ENCODE results near the gene RDH16.

The RDH16 gene

DNA sequence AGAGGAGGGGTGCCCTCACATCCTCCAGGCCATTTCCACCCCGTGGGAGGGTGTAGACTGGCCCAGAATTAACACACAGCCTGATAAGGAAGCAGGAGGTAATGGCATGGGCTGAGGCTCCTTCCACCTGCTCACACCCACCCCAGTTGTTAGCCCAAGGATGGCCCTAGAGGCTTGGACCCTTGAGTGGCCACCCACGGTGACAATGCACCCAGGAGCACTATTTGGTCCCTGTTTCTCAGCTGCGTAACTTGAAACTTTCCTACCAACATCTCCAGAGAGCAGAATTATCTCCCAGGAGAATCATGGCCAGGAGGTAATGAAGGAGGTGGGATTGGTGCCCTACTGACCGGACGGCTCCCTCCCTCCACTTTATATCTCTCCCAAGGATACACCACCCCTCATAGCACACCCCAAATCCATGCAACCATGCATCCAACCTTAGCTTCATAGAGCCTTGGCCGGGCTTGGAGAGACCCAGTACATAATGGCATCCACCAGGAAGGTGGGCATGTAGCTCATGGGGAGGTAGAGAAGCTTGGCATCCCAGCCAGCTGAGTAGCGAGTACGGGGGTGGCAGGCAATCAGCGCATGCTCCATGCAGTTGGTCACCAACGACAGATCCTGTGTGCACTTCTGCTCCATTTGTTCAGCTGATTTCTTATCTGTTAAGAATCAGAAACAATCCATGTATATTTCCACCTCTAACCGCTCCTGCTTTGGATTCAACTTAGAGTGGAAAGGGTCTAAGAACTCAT, 5.6 kb downstream of the RDH16 start:
- TF ChIP-seq EZH2 (IDR thresholded peaks at IDR 0.05; ENCODE audit: borderline replicate concordance, low read length), result no peak
- TF ChIP-seq, protein P1, sequence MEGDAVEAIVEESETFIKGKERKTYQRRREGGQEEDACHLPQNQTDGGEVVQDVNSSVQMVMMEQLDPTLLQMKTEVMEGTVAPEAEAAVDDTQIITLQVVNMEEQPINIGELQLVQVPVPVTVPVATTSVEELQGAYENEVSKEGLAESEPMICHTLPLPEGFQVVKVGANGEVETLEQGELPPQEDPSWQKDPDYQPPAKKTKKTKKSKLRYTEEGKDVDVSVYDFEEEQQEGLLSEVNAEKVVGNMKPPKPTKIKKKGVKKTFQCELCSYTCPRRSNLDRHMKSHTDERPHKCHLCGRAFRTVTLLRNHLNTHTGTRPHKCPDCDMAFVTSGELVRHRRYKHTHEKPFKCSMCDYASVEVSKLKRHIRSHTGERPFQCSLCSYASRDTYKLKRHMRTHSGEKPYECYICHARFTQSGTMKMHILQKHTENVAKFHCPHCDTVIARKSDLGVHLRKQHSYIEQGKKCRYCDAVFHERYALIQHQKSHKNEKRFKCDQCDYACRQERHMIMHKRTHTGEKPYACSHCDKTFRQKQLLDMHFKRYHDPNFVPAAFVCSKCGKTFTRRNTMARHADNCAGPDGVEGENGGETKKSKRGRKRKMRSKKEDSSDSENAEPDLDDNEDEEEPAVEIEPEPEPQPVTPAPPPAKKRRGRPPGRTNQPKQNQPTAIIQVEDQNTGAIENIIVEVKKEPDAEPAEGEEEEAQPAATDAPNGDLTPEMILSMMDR (IDR thresholded peaks at IDR 0.05; ENCODE audit: low read length), result no peak

DNA sequence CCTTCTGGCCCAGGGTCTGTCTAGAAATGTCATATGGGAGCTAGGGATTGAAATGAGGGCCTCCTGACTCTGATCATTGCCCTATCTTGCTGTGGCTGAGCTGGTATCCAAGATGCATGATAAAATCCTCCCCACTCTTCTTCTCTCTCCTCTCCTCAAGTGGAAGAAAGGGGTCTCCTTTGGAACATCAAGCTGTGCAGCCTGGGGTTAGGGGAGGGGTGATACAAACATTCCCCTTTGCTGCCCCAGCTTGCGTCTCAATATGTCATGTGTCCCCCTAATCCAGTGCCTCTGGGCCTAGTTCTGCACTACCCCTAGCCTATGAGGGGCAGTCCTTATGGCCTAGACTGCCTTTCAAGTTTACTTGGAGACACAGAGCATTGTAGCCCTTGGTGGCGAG, 8.5 kb downstream of the RDH16 start:
- Histone ChIP-seq H3K27me3 (ENCODE audit: insufficient read depth, low read length) (no peaks in the 10 kb centered on the region), H3K4me1 (ENCODE audit: insufficient read depth, low read length, severe bottlenecking) (no peaks in the 10 kb centered on the region), H3K27ac (ENCODE audit: low read depth, low read length, poor library complexity, severe bottlenecking) (no peak overlapping the region), H3K4me2 (ENCODE audit: low read length) (no peak overlapping the region), H3K4me3 (ENCODE audit: low read depth, low read length, poor library complexity, severe bottlenecking) (no peak overlapping the region), H2AFZ (ENCODE audit: low read length) (no peak overlapping the region), H3F3A (ENCODE audit: insufficient read depth, low read length) (no peaks in the 10 kb centered on the region), H3K9ac (ENCODE audit: low read length) (no peak overlapping the region), H3K36me3 (ENCODE audit: insufficient read depth, low read length) (no peaks in the 10 kb centered on the region), H3K79me2 (ENCODE audit: insufficient read depth, low read length) (no peaks in the 10 kb centered on the region), H3K9me2 (ENCODE audit: low read depth, low read length) (no peaks in the 10 kb centered on the region), H3K9me3 (ENCODE audit: low read length) (no peaks in the 10 kb centered on the region), H4K20me1 (ENCODE audit: insufficient read depth, low read length) (no peaks in the 10 kb centered on the region)
- TF ChIP-seq, protein P1 (IDR thresholded peaks at IDR 0.05; ENCODE audit: low read length), result no peak
- no peak for TF ChIP-seq EZH2 (IDR thresholded peaks at IDR 0.05; ENCODE audit: borderline replicate concordance, low read length)

More for the DNA sequence above, 5.6 kb downstream of the RDH16 start:
- no peaks in the 10 kb centered on the region for H3K4me1 ChIP-seq (ENCODE audit: insufficient read depth, low read length, severe bottlenecking)
- no peaks in the 10 kb centered on the region for H3K9me2 ChIP-seq (ENCODE audit: low read depth, low read length)
- no peaks in the 10 kb centered on the region for H3K79me2 ChIP-seq (ENCODE audit: insufficient read depth, low read length)
- no peaks in the 10 kb centered on the region for H3K27me3 ChIP-seq (ENCODE audit: insufficient read depth, low read length)
- no peak overlapping the region for H3K27ac ChIP-seq (ENCODE audit: low read depth, low read length, poor library complexity, severe bottlenecking)
- no peak overlapping the region for H2AFZ ChIP-seq (ENCODE audit: low read length)
- H3K36me3 ChIP-seq (ENCODE audit: insufficient read depth, low read length), result no peaks in the 10 kb centered on the region
- H3K4me3 ChIP-seq (ENCODE audit: low read depth, low read length, poor library complexity, severe bottlenecking), result no peak overlapping the region
- no peak overlapping the region for H3K4me2 ChIP-seq (ENCODE audit: low read length)
- no peak overlapping the region for H3K9ac ChIP-seq (ENCODE audit: low read length)
- no peaks in the 10 kb centered on the region for H3F3A ChIP-seq (ENCODE audit: insufficient read depth, low read length)
- H4K20me1 ChIP-seq (ENCODE audit: insufficient read depth, low read length), result no peaks in the 10 kb centered on the region
- no peaks in the 10 kb centered on the region for H3K9me3 ChIP-seq (ENCODE audit: low read length)

DNA sequence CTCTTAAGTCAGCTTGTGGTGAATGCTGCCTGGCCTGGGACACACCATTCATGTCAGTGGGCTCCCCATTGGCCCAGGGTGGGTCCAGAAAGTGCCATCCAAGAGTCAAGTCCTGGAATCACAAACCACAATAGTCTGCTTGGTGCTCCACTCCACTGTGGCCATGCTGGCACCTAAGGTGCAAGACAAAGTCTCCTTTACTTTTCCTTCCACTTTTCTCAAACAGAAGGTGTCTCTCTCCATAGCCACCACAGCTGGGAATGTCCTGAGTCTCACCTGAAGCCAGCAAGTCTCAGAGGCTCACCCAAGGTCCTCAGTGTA, 9.0 kb downstream of the RDH16 start:
- no peak overlapping the region for H3K27ac ChIP-seq (ENCODE audit: low read depth, low read length, poor library complexity, severe bottlenecking)
- no peaks in the 10 kb centered on the region for H4K20me1 ChIP-seq (ENCODE audit: insufficient read depth, low read length)
- no peak overlapping the region for H3K9ac ChIP-seq (ENCODE audit: low read length)
- no peaks in the 10 kb centered on the region for H3K9me2 ChIP-seq (ENCODE audit: low read depth, low read length)
- no peaks in the 10 kb centered on the region for H3F3A ChIP-seq (ENCODE audit: insufficient read depth, low read length)
- no peaks in the 10 kb centered on the region for H3K4me1 ChIP-seq (ENCODE audit: insufficient read depth, low read length, severe bottlenecking)
- no peak overlapping the region for H3K4me3 ChIP-seq (ENCODE audit: low read depth, low read length, poor library complexity, severe bottlenecking)
- no peaks in the 10 kb centered on the region for H3K27me3 ChIP-seq (ENCODE audit: insufficient read depth, low read length)
- H2AFZ ChIP-seq (ENCODE audit: low read length), result no peak overlapping the region
- H3K36me3 ChIP-seq (ENCODE audit: insufficient read depth, low read length), result no peaks in the 10 kb centered on the region
- no peaks in the 10 kb centered on the region for H3K79me2 ChIP-seq (ENCODE audit: insufficient read depth, low read length)
- H3K9me3 ChIP-seq (ENCODE audit: low read length), result no peaks in the 10 kb centered on the region
- H3K4me2 ChIP-seq (ENCODE audit: low read length), result no peak overlapping the region
- no peak for TF ChIP-seq EZH2 (IDR thresholded peaks at IDR 0.05; ENCODE audit: borderline replicate concordance, low read length)
- TF ChIP-seq, protein P1 (IDR thresholded peaks at IDR 0.05; ENCODE audit: low read length), result no peak

Data from OCI-LY1 (cell line).